Upper lobe of left lung (tissue), 4 donors: Measurements from ENCODE around the gene TMPRSS9.

ENCODE experiments used
- CTCF ChIP-seq, 6 experiments: fragments of 450-650 bp in 4 of 6; fragments of 200-600 bp in 2 of 6; sonication (generic) in 2 of 6; IDR thresholded peaks; one replicate each; pipeline ENCODE4 v1.5.1; 2016 to 2019; ENCODE audit warnings: antibody characterized with exemption in 6 of 6
- EP300 ChIP-seq, 4 donors: sonication (generic); formaldehyde crosslinking; IDR thresholded peaks; one replicate each; pipeline ENCODE4 v1.5.1; 2017; ENCODE audit warnings: antibody characterized with exemption in 4 of 4, control low read depth in 2 of 4
- POLR2A ChIP-seq, 4 donors: fragments of 450-650 bp; IDR thresholded peaks; one replicate each; pipeline ENCODE4 v1.5.1; 2016 to 2017; ENCODE audit warnings: antibody characterized with exemption in 4 of 4, mild to moderate bottlenecking in 2 of 4
- POLR2AphosphoS5 ChIP-seq, 2 donors: sonication (generic); formaldehyde crosslinking; IDR thresholded peaks; one replicate each; pipeline ENCODE4 v1.5.1; 2017; ENCODE audit warnings: antibody characterized with exemption in 2 of 2

GRCh38 chr19:2391118-2391725 is 31.2 kb downstream of the TMPRSS9 start:
- no peak for TF ChIP-seq POLR2A (IDR thresholded peaks at IDR 0.05)
- peak; percentile 68 to 73 (median 72) for TF ChIP-seq CTCF (IDR thresholded peaks at IDR 0.05)
- TF ChIP-seq POLR2AphosphoS5 (IDR thresholded peaks at IDR 0.05) = no peak
- no peak for TF ChIP-seq EP300 (IDR thresholded peaks at IDR 0.05)
